DMS114 treated with DMSO at 0.1 percent for 48 hours (cell line): Measurements from ENCODE around the gene ERVMER34-1.

Experiments used
- DNase-seq: peaks from one replicate; lab custom pipeline; 2025; ENCODE audit not compliant: unreplicated experiment; lab: John Stamatoyannopoulos, UW

ERVMER34-1 gene

DNA sequence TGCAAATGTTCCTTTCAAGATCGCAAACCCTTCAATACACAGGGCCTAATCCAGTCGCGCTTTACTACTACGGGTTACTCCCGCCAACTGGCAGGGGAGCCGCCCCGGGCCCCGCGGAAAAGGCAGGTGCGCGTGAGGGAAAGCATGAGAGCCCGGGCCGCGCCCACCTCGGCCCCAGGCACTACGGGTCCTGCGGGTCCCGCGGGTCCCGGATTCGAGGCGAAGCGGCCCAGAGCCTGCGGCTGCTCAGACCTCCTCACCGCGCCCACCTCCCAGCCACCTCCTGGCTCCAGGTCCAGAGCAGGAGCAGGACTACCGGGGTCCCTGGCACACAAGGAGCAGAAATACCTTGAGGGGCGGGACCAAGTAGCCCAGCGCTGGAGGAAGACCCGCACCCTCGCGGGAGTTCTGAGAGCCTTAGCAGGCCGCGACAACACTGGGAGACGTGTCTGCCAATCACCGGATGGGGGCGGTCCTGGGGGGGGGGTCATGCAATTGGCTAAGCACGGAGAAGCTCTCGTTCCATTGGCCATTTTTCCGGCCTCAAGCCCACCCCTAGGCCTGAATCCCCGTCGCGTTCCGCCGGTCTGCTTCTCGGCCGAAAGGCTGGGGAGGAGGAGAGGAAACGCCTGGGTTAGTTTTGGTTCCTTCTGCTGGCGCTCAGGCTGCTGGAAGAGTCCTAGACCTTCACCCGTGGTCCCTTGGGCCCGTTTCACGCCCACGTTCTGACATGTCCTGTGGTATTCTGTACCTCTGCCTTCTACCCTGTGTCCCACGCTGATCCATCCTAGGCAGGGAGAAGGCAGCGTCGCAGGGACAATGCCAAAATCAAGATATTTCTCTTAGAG lies 29.0 kb downstream of the ERVMER34-1 start:
- DNase-seq, result peak; percentile 75

DNA sequence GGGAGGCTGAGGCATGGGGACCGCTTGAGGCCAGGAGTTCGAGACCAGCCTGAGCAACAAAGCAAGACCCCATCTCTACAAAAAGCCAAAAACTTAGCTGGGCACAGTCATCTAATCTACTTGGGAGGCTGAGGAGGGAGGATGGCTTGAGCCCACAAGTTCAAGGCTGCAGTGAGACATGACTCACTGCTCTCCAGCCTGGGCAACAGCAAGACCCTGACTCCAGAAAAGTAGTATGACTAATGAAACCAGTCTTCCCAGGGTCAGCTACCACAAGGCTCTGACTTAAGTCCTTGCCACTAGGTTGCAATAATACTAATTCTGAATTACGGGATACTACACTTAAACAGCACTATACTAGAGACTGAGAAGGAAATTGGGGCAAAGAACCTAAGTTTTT lies 33.1 kb downstream of the ERVMER34-1 start:
- DNase-seq, result no peak

DNA sequence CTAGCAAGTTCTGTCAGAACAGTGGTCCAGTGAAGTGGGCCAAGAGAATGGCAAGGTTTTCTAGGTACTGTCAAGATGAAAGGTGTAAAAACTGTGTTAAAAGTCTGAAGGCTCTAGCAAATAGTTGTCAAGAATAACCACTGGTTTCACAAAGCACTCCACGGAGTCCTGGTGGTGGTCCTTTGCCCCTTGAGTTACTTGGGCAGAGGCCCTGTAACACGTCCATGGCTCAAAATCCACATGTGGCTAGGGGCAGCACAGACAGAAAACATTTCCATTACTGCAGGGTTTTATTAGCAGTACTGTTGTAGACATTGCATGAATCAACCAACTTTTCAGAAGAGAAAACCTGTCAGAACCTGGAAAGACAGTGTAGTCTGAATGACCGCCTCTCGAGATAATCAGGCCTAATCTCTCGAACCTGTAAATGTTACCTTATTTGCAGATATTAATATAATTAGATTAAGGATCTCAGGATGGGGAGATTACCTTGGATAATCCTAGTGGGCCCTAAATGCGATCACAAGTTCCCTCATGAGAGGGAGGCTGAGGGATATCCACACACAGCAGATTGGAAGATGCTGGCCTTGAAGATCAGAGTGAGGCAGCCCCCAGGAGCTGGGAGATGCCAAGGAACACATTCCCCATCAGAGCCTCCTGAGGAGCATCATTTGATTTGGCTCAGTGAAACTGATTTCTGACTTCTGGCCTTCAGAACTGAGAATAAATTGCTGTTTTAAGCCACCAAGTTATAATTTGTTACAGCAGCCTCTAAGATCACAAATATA lies 34.7 kb downstream of the ERVMER34-1 start:
- DNase-seq, result no peak

DNA sequence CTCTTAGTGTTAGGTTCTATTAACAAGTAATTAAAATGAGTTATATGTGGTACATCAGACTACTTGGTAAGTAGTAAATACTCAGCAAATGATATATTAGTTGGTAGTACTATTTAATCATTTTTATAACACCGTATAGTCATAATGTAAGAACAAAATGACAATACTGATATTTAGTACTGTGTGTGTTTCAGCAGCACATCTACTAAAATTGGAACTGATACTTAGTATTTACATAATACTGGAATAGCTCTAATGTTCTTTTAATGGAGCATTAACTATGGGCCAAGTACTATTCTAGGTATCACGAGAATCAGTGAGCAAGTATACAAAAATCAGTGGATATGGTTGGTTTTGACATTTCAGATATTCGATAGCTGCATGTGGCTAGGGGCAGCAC lies 35.3 kb downstream of the ERVMER34-1 start:
- no peak for DNase-seq

- no peak for DNase-seq
Measured at GRCh38 chr4:52715255-52715897, 35.8 kb downstream of the ERVMER34-1 start.

DNA sequence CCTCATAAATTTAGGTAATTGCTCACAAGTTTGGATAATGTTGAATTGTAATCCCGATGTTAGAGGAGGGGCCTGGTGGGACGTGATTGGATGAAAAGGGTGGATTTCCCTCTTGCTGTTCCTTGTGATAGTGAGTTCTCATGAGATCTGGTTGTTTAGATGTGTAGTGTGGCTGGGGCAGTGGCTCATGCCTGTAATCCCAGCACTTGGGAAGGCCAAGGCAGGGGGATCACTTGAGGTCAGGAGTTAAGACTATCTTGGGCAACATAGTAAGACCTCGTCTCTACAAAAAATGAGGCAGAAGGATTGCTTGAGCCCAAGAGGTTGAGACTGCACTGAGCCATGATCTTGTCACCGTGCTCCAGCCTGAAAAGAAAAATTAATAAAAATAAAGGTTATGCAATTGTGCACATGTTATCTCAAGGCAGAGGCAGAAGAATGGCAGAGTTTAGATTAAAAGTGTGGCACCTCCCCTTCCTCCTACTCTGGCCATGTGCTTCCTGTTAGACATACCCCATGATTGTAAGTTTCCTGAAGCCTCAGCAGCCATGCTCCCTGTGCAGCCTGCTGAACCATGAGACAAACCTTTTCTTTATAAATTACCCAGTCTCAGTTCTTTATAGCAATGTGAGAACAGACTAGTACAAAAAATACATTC lies 36.5 kb downstream of the ERVMER34-1 start:
- no peak for DNase-seq

GRCh38 chr4:52713456-52713937 lies 37.7 kb downstream of the ERVMER34-1 start:
- DNase-seq, result no peak

DNA sequence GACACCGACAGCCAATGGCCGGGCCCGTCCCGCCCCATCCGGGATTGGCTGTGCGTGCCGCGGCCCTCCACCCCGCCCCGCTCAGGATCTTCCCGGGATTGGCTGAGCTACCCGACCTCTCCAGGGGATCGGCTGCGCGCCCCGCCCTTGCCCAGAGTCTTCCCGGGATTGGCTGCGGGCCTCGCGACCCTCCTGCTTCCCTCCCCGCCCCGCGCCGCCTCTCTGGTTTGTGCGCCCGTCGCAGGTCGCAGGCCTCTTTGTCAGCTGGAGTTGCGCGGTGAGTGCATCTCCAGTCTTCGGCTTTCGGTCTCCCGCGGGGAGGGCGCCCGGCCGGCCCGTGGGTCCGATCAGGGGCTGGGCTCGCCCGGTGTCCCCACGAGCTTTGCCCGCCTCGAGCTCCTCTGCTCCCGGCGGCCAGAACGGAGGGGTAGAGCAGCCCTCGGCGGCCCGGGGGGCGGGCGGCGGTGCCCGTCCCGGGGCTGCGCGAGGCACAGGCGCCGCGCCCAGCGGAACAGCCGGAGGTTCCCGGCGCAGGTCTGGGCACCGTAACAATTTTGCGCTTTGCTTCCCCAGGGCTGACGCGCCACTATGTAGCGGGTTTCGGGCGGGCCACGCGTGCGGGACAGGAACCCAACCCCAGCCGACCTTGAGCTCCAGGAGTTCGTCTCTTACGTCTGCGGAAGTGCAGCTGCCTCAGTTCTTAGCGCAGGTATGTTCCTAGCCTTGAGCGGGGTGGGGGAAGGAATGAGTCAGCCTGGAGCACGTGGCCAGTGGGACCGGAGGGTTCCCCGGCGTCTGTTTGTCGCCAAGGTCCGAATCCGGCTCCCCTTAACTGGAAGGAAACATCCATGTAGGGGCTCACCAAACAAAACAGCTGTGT lies 38.7 kb downstream of the ERVMER34-1 start:
- peak; percentile 68 for DNase-seq

DNA sequence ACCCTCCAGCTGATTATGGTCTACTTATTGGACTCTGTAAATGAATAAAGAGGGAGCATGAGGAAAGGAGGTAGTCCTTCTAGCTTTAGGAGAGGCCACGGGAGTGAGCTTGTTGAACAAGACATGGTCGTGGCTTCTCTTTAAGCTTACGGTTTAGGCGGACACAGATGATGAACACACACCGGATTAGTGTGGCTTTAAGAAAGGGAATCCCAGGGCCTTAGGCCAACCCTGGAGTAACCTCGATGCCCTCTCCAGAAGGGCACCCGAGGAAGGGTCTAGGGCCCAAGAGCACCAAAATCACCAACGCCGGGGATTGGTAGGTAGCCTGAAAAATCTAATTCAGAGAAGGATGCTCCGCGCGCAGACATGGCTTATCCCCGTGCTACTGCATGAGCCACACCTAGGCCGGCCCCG lies 39.4 kb downstream of the ERVMER34-1 start:
- DNase-seq, result no peak

- no peak for DNase-seq
Measured at GRCh38 chr4:52711272-52711671, 40.0 kb downstream of the ERVMER34-1 start.

DNA sequence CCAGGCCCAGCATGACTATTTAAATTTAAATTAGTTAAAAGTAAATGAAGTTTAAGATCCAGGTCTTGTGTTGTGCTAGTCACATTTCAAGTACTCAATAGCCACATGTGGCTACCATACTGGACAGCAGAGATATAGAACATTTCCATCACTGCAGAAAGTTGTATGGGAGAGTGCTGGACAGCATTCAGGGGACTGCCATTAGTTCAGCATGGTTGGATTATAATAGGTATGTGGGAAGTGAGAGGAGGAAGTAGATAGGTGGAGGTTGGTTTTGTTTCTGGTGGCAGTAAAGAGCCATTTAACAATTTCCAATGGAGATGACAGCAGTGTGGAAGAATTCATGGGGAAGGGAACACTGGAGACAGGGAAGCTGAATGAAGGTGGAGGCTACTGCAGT lies 42.1 kb downstream of the ERVMER34-1 start:
- DNase-seq, result no peak

DNA sequence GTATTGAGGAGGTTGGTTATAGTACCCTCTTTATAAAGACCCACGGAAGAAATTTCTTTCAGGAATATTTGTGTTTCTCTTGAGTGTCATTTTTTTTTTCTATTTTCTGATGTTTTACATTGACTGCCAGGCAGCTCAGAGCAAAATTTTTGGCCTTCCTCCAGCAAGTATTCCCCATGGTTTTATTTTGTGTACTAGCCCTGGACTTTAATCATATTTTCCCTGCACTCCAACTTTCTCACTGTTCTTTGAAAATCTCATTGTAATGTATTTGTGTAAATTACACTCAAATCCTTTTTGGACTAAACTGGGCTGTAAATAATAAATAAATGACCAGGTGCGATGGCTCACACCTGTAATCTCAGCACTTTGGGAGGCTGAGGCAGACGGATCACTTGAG lies 46.6 kb downstream of the ERVMER34-1 start:
- no peak for DNase-seq

DNA sequence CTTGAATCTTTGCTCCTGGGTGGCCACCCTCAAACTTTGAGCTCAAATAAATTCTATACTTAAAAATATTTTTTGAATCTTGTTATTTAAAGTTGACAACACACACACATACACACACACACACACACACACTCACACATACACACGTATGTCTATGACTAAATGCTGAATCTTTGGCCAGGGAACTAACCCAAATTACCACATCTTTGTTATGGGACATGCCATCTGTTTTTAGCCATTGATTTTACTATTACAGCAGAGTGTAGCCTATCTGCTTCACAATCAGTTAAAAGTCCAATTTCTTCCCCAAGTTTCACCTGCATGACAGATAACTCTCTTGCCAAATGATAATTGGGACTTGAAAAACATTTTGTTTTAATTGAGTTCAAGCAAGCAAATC lies 47.1 kb downstream of the ERVMER34-1 start:
- no peak for DNase-seq

- DNase-seq, result no peak
Measured at GRCh38 chr4:52701207-52701606, 50.0 kb downstream of the ERVMER34-1 start.

DNA sequence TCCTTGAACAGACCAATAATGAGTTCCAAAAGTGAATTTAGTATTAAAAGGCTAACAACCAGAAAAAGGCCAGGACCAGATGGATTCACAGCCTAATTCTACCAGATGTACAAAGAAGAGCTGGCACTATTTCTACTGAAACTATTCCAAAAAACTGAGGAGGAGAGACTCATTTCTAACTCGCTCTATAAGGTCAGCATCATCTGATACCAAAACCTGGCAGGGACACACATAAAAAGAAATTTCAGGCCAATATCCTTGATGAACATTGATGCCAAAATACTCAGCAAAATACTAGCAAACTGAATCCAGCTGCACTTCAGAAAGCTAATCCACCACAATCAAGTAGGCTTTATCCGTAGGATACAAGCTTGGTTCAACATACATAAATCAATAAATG lies 56.3 kb downstream of the ERVMER34-1 start:
- no peak for DNase-seq

GRCh38 chr4:52693492-52693891 lies 57.7 kb downstream of the ERVMER34-1 start:
- no peak for DNase-seq
